Osteoblast (primary cell): ENCODE results near the gene ANKRD28. TPM values are rescaled to one million over a fixed set of nuclear protein-coding genes. Genes with fewer than 3 reads are reported as not detected.

Experiments
- DNase-seq: peaks from one replicate; pipeline ENCODE4 v3.0.0; 2011; ENCODE audit warnings: low spot score, mixed read lengths; ENCODE audit not compliant: insufficient read length; ENCODE audit errors: missing footprints
- H2AFZ ChIP-seq: 2 replicates; pipeline ENCODE4 v1.6.0; 2011; ENCODE audit warnings: mild to moderate bottlenecking, low read length
- H3K27ac ChIP-seq: 2 replicates; pipeline ENCODE4 v1.5.1; 2011; ENCODE audit warnings: mild to moderate bottlenecking, low read depth, low read length, moderate library complexity
- H3K27me3 ChIP-seq: 2 replicates; pipeline ENCODE4 v1.6.0; 2012; ENCODE audit warnings: mild to moderate bottlenecking, control low read depth, inconsistent platforms, low read length, moderate library complexity; ENCODE audit not compliant: insufficient read depth
- H3K36me3 ChIP-seq: 2 replicates; pipeline ENCODE4 v1.5.1; 2011; ENCODE audit warnings: mild to moderate bottlenecking, low read length, control low read depth, moderate library complexity; ENCODE audit not compliant: insufficient read depth
- H3K4me1 ChIP-seq: 2 replicates; pipeline ENCODE4 v1.5.1; 2011; ENCODE audit warnings: mild to moderate bottlenecking, low read length, control low read depth, moderate library complexity; ENCODE audit not compliant: insufficient read depth
- H3K4me2 ChIP-seq: 2 replicates; pipeline ENCODE4 v1.6.0; 2011; ENCODE audit warnings: mild to moderate bottlenecking, low read length; ENCODE audit not compliant: insufficient read depth
- H3K4me3 ChIP-seq: fragments of 200-600 bp; sonication (generic); 3 replicates; pipeline ENCODE4 v1.5.1; 2012; ENCODE audit warnings: mild to moderate bottlenecking, low read length, inconsistent platforms; ENCODE audit not compliant: insufficient read depth
- H3K79me2 ChIP-seq: 2 replicates; pipeline ENCODE4 v1.6.0; 2012; ENCODE audit warnings: mild to moderate bottlenecking, low read length, control low read depth, inconsistent platforms; ENCODE audit not compliant: insufficient read depth
- H3K9me3 ChIP-seq: 2 replicates; pipeline ENCODE4 v1.5.1; 2011; ENCODE audit warnings: low read depth, low read length, control low read depth
- H4K20me1 ChIP-seq: 2 replicates; pipeline ENCODE4 v1.6.0; 2012; ENCODE audit warnings: mild to moderate bottlenecking, low read length, control low read depth; ENCODE audit not compliant: insufficient read depth
- total RNA-seq: library from RNA; depleted of rRNA; stranded (reverse); fragments of >200 nt; gene quantifications from 2 replicates; pipeline ENCODE4 v1.2.3, GENCODE V29; 2012
- TF ChIP-seq, protein P1 (sequence below): IDR thresholded peaks from 2 replicates; pipeline ENCODE4 v1.5.1; 2011; ENCODE audit warnings: mild to moderate bottlenecking, low read depth, low read length, moderate library complexity; ENCODE audit errors: extremely low read depth

Gene ANKRD28
- total RNA-seq, 1 donor: 223 TPM

DNA sequence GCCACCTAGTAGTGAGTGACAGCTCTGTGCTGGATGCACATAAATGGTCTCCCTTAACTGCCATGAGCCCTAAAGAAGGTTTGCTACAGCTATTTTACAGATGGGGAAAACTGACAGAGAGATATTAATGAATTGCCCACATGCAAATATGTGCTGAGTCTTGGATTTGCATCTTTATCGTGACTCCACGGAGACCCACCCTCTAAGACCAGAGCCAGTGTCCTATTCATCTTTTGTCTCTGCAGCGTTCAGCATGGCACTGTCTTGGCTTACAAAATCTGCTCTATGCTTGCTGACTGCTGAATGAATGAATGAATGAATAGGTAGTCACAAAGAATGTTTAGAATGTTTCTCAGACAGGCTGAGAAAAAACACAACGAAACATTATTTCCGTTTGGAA lies 147.9 kb downstream of the ANKRD28 start:
- H3K79me2 ChIP-seq: no peaks in the 10 kb centered on the region
- no peaks in the 10 kb centered on the region for H4K20me1 ChIP-seq
- no peaks in the 10 kb centered on the region for H3K36me3 ChIP-seq
- H3K27me3 ChIP-seq: no peaks in the 10 kb centered on the region
- H3K4me3 ChIP-seq: no peak overlapping the region
- peaks cover 36% of the 10 kb centered on the region for H3K4me1 ChIP-seq
- H3K27ac ChIP-seq: no peak overlapping the region
- H2AFZ ChIP-seq: no peak overlapping the region
- no peaks in the 10 kb centered on the region for H3K9me3 ChIP-seq
- TF ChIP-seq, protein P1, sequence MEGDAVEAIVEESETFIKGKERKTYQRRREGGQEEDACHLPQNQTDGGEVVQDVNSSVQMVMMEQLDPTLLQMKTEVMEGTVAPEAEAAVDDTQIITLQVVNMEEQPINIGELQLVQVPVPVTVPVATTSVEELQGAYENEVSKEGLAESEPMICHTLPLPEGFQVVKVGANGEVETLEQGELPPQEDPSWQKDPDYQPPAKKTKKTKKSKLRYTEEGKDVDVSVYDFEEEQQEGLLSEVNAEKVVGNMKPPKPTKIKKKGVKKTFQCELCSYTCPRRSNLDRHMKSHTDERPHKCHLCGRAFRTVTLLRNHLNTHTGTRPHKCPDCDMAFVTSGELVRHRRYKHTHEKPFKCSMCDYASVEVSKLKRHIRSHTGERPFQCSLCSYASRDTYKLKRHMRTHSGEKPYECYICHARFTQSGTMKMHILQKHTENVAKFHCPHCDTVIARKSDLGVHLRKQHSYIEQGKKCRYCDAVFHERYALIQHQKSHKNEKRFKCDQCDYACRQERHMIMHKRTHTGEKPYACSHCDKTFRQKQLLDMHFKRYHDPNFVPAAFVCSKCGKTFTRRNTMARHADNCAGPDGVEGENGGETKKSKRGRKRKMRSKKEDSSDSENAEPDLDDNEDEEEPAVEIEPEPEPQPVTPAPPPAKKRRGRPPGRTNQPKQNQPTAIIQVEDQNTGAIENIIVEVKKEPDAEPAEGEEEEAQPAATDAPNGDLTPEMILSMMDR: no peak
- peak; percentile 47 for DNase-seq
- no peak overlapping the region for H3K4me2 ChIP-seq

DNA sequence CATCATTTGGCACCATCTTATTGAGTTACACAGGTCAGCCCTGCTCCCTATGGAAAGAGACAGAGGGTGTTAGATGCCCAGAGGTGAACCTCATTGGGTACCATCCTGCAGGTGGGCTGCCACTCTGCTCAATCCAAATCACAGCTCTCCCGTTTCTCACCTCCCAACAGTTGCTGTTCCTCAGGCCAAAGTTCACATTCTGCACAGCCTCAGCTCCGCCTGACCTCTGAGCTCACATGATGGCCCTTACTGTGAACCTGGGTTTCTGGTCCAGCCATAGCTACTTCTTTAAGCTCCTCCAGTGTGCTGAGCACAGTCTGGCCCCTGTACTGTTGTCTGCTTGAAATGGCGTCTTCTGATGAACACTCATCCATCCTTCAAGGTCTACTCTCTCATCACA lies 148.4 kb downstream of the ANKRD28 start:
- H3K27ac ChIP-seq: no peak overlapping the region
- no peak overlapping the region for H3K4me3 ChIP-seq
- TF ChIP-seq, protein P1: no peak
- H3K4me1 ChIP-seq: peaks cover 36% of the 10 kb centered on the region
- no peak overlapping the region for H2AFZ ChIP-seq
- H3K27me3 ChIP-seq: no peaks in the 10 kb centered on the region
- H4K20me1 ChIP-seq: no peaks in the 10 kb centered on the region
- no peak for DNase-seq
- H3K4me2 ChIP-seq: no peak overlapping the region
- H3K9me3 ChIP-seq: no peaks in the 10 kb centered on the region
- H3K36me3 ChIP-seq: no peaks in the 10 kb centered on the region
- no peaks in the 10 kb centered on the region for H3K79me2 ChIP-seq

DNA sequence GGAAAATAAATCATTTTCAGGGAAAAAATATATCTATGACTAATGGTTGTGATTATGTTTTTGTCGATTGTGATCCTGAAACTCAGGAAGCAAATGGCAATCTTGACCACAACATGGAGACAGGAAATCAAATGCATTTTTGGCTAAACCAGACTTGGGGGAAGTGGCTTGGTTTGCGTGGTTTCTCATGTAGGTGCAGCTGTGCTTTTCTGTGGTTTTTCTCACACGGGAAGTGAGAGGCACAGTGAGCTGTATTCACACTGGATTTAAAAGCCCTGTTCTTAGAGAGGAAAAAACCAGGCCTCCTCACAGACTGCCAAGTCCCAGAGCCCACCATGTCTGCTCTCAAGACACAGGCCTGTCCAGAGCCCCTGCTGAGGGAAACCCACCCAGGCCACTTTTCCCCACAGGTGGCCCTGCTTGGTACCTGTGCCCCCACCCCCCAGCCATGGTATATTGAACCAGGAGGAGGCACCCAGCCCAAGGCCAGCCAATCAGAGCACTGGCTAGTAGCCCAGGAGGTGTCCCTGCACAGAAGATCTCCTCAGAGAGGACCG lies 150.1 kb downstream of the ANKRD28 start:
- TF ChIP-seq, protein P1: no peak
- H3K4me2 ChIP-seq: peak overlapping the region; percentile 83
- no peak overlapping the region for H2AFZ ChIP-seq
- no peaks in the 10 kb centered on the region for H4K20me1 ChIP-seq
- H3K4me1 ChIP-seq: peaks cover 36% of the 10 kb centered on the region
- peak; percentile 91 for DNase-seq
- H3K27ac ChIP-seq: peak overlapping the region; percentile 100
- H3K36me3 ChIP-seq: no peaks in the 10 kb centered on the region
- H3K9me3 ChIP-seq: no peaks in the 10 kb centered on the region
- peak overlapping the region; percentile 52 for H3K4me3 ChIP-seq
- no peaks in the 10 kb centered on the region for H3K27me3 ChIP-seq
- no peaks in the 10 kb centered on the region for H3K79me2 ChIP-seq

DNA sequence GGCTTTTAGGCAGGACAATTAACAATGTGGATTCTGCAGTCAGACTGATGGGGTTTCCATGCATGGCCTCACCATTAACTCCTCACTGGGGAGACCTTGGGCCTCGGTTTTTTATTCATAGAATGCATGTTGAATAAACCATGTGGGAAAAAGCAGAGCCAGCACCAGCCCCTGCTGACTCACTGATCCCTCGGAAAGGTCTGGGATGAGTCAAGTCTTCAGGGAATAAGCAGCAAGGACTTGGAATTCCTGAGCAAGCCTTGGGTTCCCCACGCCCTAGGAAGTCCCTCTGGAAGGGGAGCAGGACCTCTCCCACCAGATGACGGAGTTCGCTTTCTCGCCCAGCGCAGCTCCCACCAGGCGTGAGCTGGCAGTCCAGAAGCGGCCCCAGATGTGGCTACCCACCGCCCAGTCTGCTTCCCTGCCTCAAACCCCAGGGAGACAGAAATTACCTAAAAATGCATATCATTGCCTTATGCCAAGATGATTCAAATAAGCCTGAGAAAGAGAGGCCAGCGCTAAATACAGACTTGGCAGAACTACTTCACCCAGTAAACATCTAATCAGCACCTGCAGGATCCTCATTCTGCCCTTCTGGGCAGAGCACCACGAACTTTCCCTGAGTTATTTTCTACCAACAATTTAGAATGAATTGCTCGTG lies 150.8 kb downstream of the ANKRD28 start:
- Histone ChIP-seq H3K4me1 (peaks cover 36% of the 10 kb centered on the region), H3K4me2 (peak overlapping the region; percentile 83), H3K79me2 (no peaks in the 10 kb centered on the region), H3K36me3 (no peaks in the 10 kb centered on the region), H3K27ac (peak overlapping the region; percentile 100), H2AFZ (no peak overlapping the region), H3K9me3 (no peaks in the 10 kb centered on the region), H3K4me3 (peak overlapping the region; percentile 51), H4K20me1 (no peaks in the 10 kb centered on the region), H3K27me3 (no peaks in the 10 kb centered on the region)
- TF ChIP-seq, protein P1: no peak
- DNase-seq: peak; percentile 92
